ENCODE results near the gene MEN1. TPM values are rescaled to one million over a fixed set of nuclear protein-coding genes. Genes with fewer than 3 reads are reported as not detected.
A peak's percentile ranks its signal among the peaks of the same experiment; 100 is the strongest.

Gene MEN1
- total and polyA plus RNA-seq, 9 of the 15 experiments (the other 6 are each of a cell fraction or from before 2014, with no cell fraction given): 3.4 to 57.2 (median 19.3) TPM

DNA sequence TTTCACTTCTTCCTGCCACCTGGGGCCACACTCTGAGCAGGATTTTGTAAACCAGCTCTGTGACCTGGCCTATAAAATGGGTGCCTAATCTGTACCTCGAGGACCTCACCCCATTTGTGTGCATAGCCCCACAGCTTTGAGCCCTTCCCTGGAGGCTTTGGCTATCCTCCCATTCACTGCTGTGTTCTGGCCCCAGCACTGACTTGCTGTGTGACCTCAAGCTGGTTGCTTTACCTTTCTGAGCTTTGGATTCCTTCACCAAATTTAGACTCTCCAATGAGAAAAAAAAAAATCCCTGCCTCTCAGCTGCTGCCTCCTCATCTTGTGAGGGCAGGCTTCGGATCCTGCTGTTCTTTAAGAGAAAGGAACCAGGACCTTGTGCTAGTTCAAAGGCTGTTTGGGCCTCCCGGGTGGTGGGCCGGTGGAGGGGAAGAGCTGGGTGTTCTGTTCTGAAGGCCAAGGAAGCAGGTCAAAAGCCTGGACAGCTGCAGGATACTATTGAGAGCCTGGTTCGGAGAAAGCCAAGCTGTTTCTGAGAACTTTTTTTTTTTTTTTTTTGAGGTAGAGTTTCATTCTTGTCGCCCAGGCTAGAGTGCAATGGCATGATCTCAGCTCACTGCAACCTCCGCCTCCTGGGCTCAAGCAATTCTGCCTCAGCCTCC, 49.5 kb downstream of the MEN1 start:
- no TSS peak for BruUV-seq (replicated peaks)
- no peak overlapping the region for H3K9ac ChIP-seq (ENCODE audit: insufficient read depth in 1 of 2, low read depth in 2 of 2, low read length in 2 of 2)
- peaks cover 16 to 67% of the 10 kb centered on the region in 2 experiments for H3K4me1 ChIP-seq (replicated peaks in 1 of 2; ENCODE audit: control insufficient read depth in 2 of 2, insufficient read depth in 2 of 2, low read length in 2 of 2)
- H3K9me3 ChIP-seq (replicated peaks; ENCODE audit: control insufficient read depth, insufficient read depth, low read depth, low read length): no peaks in the 10 kb centered on the region
- intact Hi-C loops (cut with micrococcal nuclease) (no loop called here), in situ Hi-C loops (cut with MboI) (no loop called here)
- WGBS (ENCODE audit: insufficient coverage, low coverage, missing lambda C conversion rate): 45% methylated on average over 6 of the region's 7 CpGs
- peak in 1 of 4 experiments; percentile 30 for DNase-seq (ENCODE audit: extremely low read depth in 1 of 4, low spot score in 3 of 4)
- no peak for FAIRE-seq
- H3K4me3 ChIP-seq: no peak overlapping the region
- POLR2A ChIA-PET: interaction anchor here (0.6 to 7.9 kb wide), 6 partner anchors 9 to 733 kb away, joined by 3 to 168 read pairs (median 4); partner anchors contain the start of gene SF1
- no peaks in the 10 kb centered on the region for H3K27me3 ChIP-seq (ENCODE audit: control insufficient read depth in 2 of 2, insufficient read depth in 2 of 2, low read length in 2 of 2)
- no peak overlapping the region for H3K4me2 ChIP-seq (ENCODE audit: insufficient read depth, low read length)
- peaks cover 26% of the 10 kb centered on the region for H4K20me1 ChIP-seq (replicated peaks; ENCODE audit: control insufficient read depth, insufficient read depth, low read length)
- H3K9me1 ChIP-seq (ENCODE audit: control insufficient read depth, insufficient read depth, low read length): peaks cover 6% of the 10 kb centered on the region
- H3K36me3 ChIP-seq (ENCODE audit: control insufficient read depth, insufficient read depth, low read length): peaks cover 41% of the 10 kb centered on the region; the same call in 2 of the 3 replicates
- ATAC-seq: no peak
- no peaks in the 10 kb centered on the region for H3K79me2 ChIP-seq (ENCODE audit: control insufficient read depth, insufficient read depth, low read length)
- H2AFZ ChIP-seq (ENCODE audit: low read depth, low read length): no peak overlapping the region
- H3K27ac ChIP-seq (ENCODE audit: extremely low read depth, low read depth, low read length): no peak overlapping the region
- CTCF ChIA-PET (ENCODE audit: low intra/inter-chr PET ratio): no interaction called here
- 0 out of 2 replicates have a peak, but pooled peaks have one; percentile 43 for TF ChIP-seq CBX1 (IDR thresholded peaks at IDR 0.05; ENCODE audit: low read depth)
- no peak for TF ChIP-seq POLR2A (conservative IDR thresholded peaks at IDR 0.05)
- TF ChIP-seq, protein P1, sequence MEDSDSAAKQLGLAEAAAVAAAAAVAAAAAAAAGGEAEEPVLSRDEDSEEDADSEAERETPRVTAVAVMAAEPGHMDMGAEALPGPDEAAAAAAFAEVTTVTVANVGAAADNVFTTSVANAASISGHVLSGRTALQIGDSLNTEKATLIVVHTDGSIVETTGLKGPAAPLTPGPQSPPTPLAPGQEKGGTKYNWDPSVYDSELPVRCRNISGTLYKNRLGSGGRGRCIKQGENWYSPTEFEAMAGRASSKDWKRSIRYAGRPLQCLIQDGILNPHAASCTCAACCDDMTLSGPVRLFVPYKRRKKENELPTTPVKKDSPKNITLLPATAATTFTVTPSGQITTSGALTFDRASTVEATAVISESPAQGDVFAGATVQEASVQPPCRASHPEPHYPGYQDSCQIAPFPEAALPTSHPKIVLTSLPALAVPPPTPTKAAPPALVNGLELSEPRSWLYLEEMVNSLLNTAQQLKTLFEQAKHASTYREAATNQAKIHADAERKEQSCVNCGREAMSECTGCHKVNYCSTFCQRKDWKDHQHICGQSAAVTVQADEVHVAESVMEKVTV (CRISPR knock-in tag; IDR thresholded peaks at IDR 0.05): no peak
- TF ChIP-seq, protein P2, sequence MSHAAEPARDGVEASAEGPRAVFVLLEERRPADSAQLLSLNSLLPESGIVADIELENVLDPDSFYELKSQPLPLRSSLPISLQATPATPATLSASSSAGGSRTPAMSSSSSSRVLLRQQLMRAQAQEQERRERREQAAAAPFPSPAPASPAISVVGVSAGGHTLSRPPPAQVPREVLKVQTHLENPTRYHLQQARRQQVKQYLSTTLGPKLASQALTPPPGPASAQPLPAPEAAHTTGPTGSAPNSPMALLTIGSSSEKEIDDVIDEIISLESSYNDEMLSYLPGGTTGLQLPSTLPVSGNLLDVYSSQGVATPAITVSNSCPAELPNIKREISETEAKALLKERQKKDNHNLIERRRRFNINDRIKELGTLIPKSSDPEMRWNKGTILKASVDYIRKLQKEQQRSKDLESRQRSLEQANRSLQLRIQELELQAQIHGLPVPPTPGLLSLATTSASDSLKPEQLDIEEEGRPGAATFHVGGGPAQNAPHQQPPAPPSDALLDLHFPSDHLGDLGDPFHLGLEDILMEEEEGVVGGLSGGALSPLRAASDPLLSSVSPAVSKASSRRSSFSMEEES (CRISPR knock-in tag; IDR thresholded peaks at IDR 0.05): no peak
- TF ChIP-seq RUNX1 (IDR thresholded peaks at IDR 0.05; ENCODE audit: low read depth): no peak
- TF ChIP-seq MTA3 (IDR thresholded peaks at IDR 0.05; ENCODE audit: borderline replicate concordance): no peak
- TF ChIP-seq RAD21 (CRISPR knock-in tag; conservative IDR thresholded peaks at IDR 0.05 in 1 of 2, IDR thresholded peaks at IDR 0.05 in 1 of 2): no peak
- TF ChIP-seq, protein P3, sequence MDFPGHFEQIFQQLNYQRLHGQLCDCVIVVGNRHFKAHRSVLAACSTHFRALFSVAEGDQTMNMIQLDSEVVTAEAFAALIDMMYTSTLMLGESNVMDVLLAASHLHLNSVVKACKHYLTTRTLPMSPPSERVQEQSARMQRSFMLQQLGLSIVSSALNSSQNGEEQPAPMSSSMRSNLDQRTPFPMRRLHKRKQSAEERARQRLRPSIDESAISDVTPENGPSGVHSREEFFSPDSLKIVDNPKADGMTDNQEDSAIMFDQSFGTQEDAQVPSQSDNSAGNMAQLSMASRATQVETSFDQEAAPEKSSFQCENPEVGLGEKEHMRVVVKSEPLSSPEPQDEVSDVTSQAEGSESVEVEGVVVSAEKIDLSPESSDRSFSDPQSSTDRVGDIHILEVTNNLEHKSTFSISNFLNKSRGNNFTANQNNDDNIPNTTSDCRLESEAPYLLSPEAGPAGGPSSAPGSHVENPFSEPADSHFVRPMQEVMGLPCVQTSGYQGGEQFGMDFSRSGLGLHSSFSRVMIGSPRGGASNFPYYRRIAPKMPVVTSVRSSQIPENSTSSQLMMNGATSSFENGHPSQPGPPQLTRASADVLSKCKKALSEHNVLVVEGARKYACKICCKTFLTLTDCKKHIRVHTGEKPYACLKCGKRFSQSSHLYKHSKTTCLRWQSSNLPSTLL (IDR thresholded peaks at IDR 0.05): no peak
- peak; percentile 91 for TF ChIP-seq SMARCA5 (IDR thresholded peaks at IDR 0.05)
- TF ChIP-seq, protein P4, sequence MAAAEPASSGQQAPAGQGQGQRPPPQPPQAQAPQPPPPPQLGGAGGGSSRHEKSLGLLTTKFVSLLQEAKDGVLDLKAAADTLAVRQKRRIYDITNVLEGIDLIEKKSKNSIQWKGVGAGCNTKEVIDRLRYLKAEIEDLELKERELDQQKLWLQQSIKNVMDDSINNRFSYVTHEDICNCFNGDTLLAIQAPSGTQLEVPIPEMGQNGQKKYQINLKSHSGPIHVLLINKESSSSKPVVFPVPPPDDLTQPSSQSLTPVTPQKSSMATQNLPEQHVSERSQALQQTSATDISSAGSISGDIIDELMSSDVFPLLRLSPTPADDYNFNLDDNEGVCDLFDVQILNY (CRISPR knock-in tag; IDR thresholded peaks at IDR 0.05): no peak
- no peak; the same call in 1 of the 2 replicates for TF ChIP-seq ZNF384 (IDR thresholded peaks at IDR 0.05; ENCODE audit: low read depth, low read length)
- no peak for TF ChIP-seq BMI1 (IDR thresholded peaks at IDR 0.05; ENCODE audit: low read length)
- TF ChIP-seq, protein P5, sequence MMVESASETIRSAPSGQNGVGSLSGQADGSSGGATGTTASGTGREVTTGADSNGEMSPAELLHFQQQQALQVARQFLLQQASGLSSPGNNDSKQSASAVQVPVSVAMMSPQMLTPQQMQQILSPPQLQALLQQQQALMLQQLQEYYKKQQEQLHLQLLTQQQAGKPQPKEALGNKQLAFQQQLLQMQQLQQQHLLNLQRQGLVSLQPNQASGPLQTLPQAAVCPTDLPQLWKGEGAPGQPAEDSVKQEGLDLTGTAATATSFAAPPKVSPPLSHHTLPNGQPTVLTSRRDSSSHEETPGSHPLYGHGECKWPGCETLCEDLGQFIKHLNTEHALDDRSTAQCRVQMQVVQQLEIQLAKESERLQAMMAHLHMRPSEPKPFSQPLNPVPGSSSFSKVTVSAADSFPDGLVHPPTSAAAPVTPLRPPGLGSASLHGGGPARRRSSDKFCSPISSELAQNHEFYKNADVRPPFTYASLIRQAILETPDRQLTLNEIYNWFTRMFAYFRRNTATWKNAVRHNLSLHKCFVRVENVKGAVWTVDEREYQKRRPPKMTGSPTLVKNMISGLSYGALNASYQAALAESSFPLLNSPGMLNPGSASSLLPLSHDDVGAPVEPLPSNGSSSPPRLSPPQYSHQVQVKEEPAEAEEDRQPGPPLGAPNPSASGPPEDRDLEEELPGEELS (CRISPR knock-in tag; IDR thresholded peaks at IDR 0.05; ENCODE audit: borderline replicate concordance): no peak
